Prostate gland (tissue), 2 donors: ENCODE measurements around the gene PRDM7. TPM values are rescaled to one million over a fixed set of nuclear protein-coding genes. Genes with fewer than 3 reads are reported as not detected.
"Not testable (repeated sequence)": the region's sequence is repeated elsewhere in the genome, so short reads cannot be mapped to it uniquely, and the experiment has no call there.

ENCODE experiments used
- DNase-seq: peaks from one replicate; pipeline ENCODE4 v3.0.0-alpha.2; 2019; ENCODE audit warnings: low spot score
- H3K27ac ChIP-seq, 2 donors: fragments of 200-600 bp; sonication (generic); 2 replicates each; pipeline ENCODE4 v1.5.1; 2017 to 2019
- H3K27me3 ChIP-seq: fragments of 200-600 bp; sonication (generic); replicated peaks from 2 replicates; pipeline ENCODE4 v1.5.1; 2019; ENCODE audit not compliant: insufficient read depth
- H3K36me3 ChIP-seq, 2 donors: fragments of 200-600 bp; sonication (generic); 1 replicate in 1 of 2; 2 replicates in 1 of 2; pipeline versions ENCODE4 v1.5.1 to v1.8.1; 2017 to 2019
- H3K4me1 ChIP-seq: fragments of 200-600 bp; sonication (generic); replicated peaks from 2 replicates; pipeline ENCODE4 v1.5.1; 2019
- H3K4me3 ChIP-seq, 2 donors: fragments of 200-600 bp; sonication (generic); 2 replicates each; pipeline ENCODE4 v1.5.1; 2017 to 2019
- H3K9me3 ChIP-seq: fragments of 200-600 bp; sonication (generic); 2 replicates; pipeline ENCODE4 v1.5.1; 2017
- POLR2A ChIP-seq: fragments of 450-650 bp; IDR thresholded peaks from one replicate; pipeline ENCODE4 v1.6.1; 2016; ENCODE audit warnings: antibody characterized with exemption, mild to moderate bottlenecking
- POLR2AphosphoS5 ChIP-seq: sonication (generic); formaldehyde crosslinking; IDR thresholded peaks from one replicate; pipeline ENCODE4 v1.6.1; 2017; ENCODE audit warnings: antibody characterized with exemption
- WGBS: methylation state at CpG from one replicate; pipeline ENCODE4 v1.1.5; 2018; 5-methylcytosine and 5-hydroxymethylcytosine counted together
- intact Hi-C: fragments of 100-400 bp; cut with DNase I; formaldehyde crosslinking; loops from one replicate; pipeline ENCODE4 v1.14.2; 2022
- total RNA-seq, 2 donors: library from RNA; depleted of rRNA; stranded (reverse); fragments of >200 nt; gene quantifications; one replicate each; pipeline ENCODE4 v1.1.0, GENCODE V29; 2016
- TF ChIP-seq, protein P1 (sequence below), 4 experiments: fragments of 200-600 bp in 2 of 4; fragments of 450-650 bp in 2 of 4; sonication (generic) in 2 of 4; IDR thresholded peaks; 1 replicate in 3 of 4; 2 replicates in 1 of 4; pipeline ENCODE4 v1.5.1; 2016 to 2019; ENCODE audit warnings: antibody characterized with exemption in 4 of 4, mild to moderate bottlenecking in 2 of 4, moderate library complexity in 2 of 4

Gene PRDM7
- total RNA-seq, 2 donors from 2014 or later = 0.09 to 0.28 TPM

DNA sequence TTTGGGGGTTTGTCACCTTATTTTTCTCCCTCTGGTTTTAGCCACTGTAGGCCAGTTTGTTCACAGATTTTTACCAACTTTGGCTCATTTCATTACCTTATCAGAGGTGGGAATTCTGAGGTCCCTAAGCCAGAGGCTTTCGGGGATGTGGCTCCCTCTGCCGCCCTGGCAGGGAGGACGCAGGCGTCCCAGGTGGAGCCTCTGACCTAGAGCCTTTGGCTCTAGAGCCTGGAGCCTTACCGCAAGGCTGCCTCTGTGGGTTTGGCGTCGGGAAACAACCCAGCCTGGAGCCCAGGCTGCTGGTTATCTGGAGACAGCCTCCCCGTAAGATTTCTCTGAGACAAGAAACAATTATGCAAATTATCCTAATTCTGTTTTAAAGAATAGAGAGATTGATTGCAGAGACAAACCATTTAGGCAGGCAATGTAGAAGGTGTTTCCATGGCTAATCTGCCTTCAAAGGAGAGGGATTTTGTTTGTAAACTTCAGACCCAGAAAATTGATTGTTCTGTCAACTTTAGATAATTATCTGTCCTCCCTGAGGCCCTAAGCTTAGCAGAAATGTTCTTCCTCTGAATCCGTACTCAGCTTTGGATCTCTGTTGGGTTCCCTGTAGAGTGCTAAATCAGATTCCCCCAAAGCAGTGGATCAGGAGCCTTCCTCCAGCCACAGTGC is 20.0 kb upstream of the PRDM7 start:
- H3K36me3 ChIP-seq, H3K27ac ChIP-seq, H3K9me3 ChIP-seq, DNase-seq, H3K27me3 ChIP-seq, intact Hi-C loops, H3K4me1 ChIP-seq, H3K4me3 ChIP-seq: not testable (repeated sequence)
- WGBS = 79% methylated on average over 9 of the region's 9 CpGs

DNA sequence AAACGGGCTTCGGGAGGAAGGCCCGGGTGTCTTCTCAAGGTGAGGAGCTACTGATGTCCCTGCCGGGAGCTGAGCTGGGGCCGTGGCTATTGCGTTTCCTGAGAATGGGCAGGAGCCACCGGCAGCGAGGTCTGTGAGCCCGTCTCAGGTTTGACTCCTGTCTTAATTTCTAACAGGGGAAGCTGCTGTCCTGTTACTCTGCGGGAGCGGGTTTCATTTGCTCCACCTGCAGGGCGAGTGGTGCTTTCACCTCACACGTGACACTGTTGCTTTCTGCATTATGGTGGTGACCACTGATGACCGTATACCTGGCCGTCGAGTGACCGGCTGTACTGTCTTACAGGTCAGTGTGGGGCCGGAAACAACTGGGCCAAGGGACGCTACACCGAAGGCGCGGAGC is 17.7 kb upstream of the PRDM7 start:
- DNase-seq, H3K4me3 ChIP-seq, H3K27ac ChIP-seq, H3K27me3 ChIP-seq, intact Hi-C loops, H3K4me1 ChIP-seq, H3K36me3 ChIP-seq, H3K9me3 ChIP-seq: not testable (repeated sequence)
- 91% methylated on average over 19 of the region's 22 CpGs for WGBS

DNA sequence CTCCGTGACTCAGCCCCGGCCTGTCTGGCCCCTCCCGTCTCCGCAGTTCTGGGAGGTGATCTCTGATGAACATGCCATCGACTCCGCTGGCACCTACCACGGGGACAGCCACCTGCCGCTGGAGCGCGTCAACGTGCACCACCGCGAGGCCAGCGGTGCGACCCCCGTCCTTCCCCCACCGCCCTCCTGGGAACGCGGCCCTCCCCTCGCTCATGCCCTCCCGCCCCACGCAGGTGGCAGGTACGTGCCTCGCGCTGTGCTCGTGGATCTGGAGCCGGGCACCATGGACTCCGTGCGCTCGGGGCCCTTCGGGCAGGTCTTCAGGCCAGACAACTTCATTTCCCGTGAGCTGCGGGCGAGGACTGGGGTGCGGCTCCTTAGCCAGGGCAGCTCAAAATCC is 17.2 kb upstream of the PRDM7 start:
- DNase-seq, H3K27me3 ChIP-seq, H3K27ac ChIP-seq, H3K4me1 ChIP-seq, intact Hi-C loops, H3K9me3 ChIP-seq, H3K4me3 ChIP-seq, H3K36me3 ChIP-seq: not testable (repeated sequence)
- 95% methylated on average over 18 of the region's 35 CpGs for WGBS

DNA sequence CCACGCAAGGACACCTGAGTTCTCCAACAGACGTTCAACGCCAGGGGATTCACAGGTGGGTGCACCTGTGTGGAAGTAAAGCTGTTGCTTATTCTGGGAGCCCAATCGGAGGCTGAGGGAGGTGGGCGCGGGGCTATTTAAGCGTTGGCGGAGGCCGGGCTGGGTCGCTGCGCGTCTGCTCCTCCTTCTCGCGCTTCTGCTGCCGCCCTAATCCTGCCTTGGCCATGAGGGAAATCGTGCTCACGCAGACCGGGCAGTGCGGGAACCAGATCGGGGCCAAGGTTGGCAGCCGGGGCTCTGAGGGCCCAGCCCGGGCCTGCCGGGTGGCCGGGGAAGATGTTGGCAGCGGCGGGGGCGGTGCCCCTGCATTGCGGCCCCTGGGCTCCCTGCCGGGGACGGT is 16.7 kb upstream of the PRDM7 start:
- intact Hi-C loops, H3K27me3 ChIP-seq, H3K36me3 ChIP-seq, H3K27ac ChIP-seq, H3K4me3 ChIP-seq, H3K4me1 ChIP-seq, H3K9me3 ChIP-seq, DNase-seq: not testable (repeated sequence)
- 90% methylated on average over 30 of the region's 30 CpGs for WGBS

DNA sequence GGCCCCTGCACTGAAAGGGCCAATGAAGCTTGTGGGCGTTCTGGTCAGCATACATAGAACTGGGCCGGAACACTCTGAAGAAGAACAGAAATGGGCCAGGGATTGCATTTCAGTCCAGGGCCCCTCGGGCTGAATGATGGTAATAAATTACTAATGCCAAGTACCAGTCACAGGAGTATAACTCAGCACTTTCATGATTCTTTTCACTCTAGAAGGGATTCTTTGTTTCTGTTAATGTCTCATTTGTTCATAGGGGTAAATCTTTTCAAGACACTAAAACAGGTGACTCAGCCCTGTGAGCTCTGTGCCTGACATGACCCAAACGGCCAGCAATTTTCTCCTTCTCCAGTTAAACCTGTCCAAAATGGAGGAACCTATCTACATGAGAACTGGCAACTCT is 15.7 kb upstream of the PRDM7 start:
- WGBS = 54% methylated on average over 4 of the region's 4 CpGs
- H3K36me3 ChIP-seq, DNase-seq, H3K27ac ChIP-seq, H3K27me3 ChIP-seq, H3K4me3 ChIP-seq, H3K4me1 ChIP-seq, H3K9me3 ChIP-seq, intact Hi-C loops: not testable (repeated sequence)

DNA sequence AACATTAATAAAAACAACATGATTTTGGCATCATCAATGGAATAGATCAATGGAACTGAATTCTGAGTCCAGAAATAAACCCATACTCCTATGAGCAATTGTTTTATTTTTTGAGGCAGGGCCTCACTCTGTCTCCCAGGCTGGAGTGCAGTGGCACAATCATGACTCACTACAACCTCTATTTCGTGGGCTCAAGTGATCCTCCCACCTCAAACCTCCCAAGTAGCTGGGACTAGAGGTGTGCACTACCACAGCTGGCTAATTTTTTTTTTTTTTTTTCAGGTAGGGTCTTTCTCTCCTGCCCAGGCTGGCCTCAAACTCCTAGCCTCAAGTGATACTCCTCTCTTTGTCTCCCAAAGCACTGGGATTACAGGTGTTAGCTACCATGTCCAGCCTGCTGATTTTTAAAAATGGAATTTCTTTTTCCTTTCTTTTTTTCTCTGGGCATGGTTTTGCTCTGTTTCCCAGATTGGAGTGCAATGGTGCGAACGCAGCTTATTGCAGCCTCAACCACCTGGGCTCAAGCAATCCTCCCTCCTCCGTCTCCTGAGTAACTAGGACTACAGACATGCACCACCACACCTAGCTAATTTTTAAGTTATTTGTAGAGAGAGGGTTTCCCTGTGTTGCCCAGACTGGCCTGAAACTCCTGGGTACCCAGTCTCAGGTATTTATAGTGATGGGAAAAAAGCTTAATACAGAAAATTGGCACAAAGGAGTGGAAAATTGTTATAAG is 7.3 kb upstream of the PRDM7 start:
- no peak for DNase-seq
- no peaks in the 10 kb centered on the region for H3K27me3 ChIP-seq
- H3K27ac ChIP-seq = no peak overlapping the region
- intact Hi-C loops = no loop called here
- H3K36me3 ChIP-seq = no peaks in the 10 kb centered on the region
- 86% methylated on average over 4 of the region's 4 CpGs for WGBS
- TF ChIP-seq POLR2A (no peak), POLR2AphosphoS5 (no peak)
- TF ChIP-seq, protein P1, sequence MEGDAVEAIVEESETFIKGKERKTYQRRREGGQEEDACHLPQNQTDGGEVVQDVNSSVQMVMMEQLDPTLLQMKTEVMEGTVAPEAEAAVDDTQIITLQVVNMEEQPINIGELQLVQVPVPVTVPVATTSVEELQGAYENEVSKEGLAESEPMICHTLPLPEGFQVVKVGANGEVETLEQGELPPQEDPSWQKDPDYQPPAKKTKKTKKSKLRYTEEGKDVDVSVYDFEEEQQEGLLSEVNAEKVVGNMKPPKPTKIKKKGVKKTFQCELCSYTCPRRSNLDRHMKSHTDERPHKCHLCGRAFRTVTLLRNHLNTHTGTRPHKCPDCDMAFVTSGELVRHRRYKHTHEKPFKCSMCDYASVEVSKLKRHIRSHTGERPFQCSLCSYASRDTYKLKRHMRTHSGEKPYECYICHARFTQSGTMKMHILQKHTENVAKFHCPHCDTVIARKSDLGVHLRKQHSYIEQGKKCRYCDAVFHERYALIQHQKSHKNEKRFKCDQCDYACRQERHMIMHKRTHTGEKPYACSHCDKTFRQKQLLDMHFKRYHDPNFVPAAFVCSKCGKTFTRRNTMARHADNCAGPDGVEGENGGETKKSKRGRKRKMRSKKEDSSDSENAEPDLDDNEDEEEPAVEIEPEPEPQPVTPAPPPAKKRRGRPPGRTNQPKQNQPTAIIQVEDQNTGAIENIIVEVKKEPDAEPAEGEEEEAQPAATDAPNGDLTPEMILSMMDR (IDR thresholded peaks at IDR 0.05) = no peak
- no peaks in the 10 kb centered on the region for H3K9me3 ChIP-seq
- H3K4me1 ChIP-seq = no peaks in the 10 kb centered on the region
- no peak overlapping the region for H3K4me3 ChIP-seq

DNA sequence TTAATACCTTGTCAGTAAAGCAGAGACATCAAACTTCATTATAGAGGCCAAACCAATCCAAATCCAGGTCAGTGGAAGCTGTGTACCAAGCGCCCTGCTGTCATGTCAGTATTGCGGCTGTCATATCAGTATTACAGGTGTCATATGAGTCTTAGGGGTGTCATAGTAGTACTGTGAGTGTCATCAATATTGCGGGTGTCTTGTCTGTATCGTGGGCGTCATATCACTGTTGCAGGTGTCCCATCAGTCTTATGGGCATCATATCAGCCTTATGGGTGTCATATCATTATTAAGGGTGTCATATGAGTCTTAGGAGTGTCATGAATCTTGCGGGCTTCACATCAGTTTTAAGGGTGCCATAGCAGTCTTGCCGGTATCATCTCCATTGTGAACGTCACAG is 6.0 kb upstream of the PRDM7 start:
- H3K4me3 ChIP-seq = no peak overlapping the region
- 98% methylated on average over 8 of the region's 8 CpGs for WGBS
- no peaks in the 10 kb centered on the region for H3K36me3 ChIP-seq
- no peak overlapping the region for H3K27ac ChIP-seq
- H3K27me3 ChIP-seq = no peaks in the 10 kb centered on the region
- intact Hi-C loops = no loop called here
- H3K4me1 ChIP-seq = no peaks in the 10 kb centered on the region
- TF ChIP-seq POLR2AphosphoS5 = no peak
- TF ChIP-seq, protein P1 (IDR thresholded peaks at IDR 0.05) = no peak
- TF ChIP-seq POLR2A = no peak
- no peaks in the 10 kb centered on the region for H3K9me3 ChIP-seq
- no peak for DNase-seq
